ENCODE measurements around the gene F12. TPM values are rescaled to one million over a fixed set of nuclear protein-coding genes. Genes with fewer than 3 reads are reported as not detected.

The F12 gene
- total and polyA plus RNA-seq, 10 donors = 0.60 to 2.3 (median 1.1) TPM

- 81 to 97% (median 83%) methylated on average over 9 to 16 of the region's 16 CpGs for WGBS, 5 donors
- TF ChIP-seq POLR2AphosphoS5 (IDR thresholded peaks at IDR 0.05) = no peak
- no peak for TF ChIP-seq CTCF (IDR thresholded peaks at IDR 0.05 in 8 of 11, conservative IDR thresholded peaks at IDR 0.05 in 3 of 11)
- TF ChIP-seq POLR2A (IDR thresholded peaks at IDR 0.05) = no peak
Measured at GRCh38 chr5:177397875-177398390, 11.4 kb downstream of the F12 start.

DNA sequence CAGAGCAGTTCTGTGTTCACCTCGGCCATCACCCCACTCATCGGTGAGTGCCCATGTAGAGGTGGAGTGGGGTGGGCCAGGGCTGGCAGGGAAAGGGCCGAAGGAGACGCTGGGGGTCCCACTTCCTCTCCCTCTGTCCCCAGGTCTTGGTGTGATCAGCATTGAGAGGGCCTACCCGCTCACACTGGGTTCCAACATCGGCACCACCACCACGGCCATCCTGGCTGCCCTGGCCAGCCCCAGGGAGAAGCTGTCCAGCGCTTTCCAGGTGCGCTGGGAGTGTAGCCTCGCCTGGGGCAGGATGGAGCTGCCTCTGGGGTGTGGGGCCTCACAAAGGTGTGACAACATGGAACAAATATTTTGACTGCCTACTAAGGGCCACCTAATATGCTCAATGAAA lies 12.6 kb downstream of the F12 start:
- Histone ChIP-seq H3K9me3 (no peaks in the 10 kb centered on the region), H3K27me3 (replicated peaks in 1 of 7) (peaks cover 0 to 60% (median 30%) of the 10 kb centered on the region in 7 donors), H3K4me1 (peaks cover 0 to 20% (median 9%) of the 10 kb centered on the region in 6 donors), H3K4me3 (no peak overlapping the region), H3K27ac (no peak overlapping the region), H3K36me3 (no peaks in the 10 kb centered on the region)
- WGBS, 5 donors = 85 to 96% (median 89%) methylated on average over 7 to 10 of the region's 10 CpGs
- intact Hi-C loops (cut with DNase I; ENCODE audit: low total_unique reads) = no loop called here
- TF ChIP-seq POLR2AphosphoS5 (IDR thresholded peaks at IDR 0.05) = no peak
- TF ChIP-seq POLR2A (IDR thresholded peaks at IDR 0.05) = no peak
- no peak for TF ChIP-seq CTCF (IDR thresholded peaks at IDR 0.05 in 8 of 11, conservative IDR thresholded peaks at IDR 0.05 in 3 of 11)
- DNase-seq = no peak

More at GRCh38 chr5:177397875-177398390, 11.4 kb downstream of the F12 start:
- Histone ChIP-seq H3K9me3 (no peaks in the 10 kb centered on the region), H3K27me3 (replicated peaks in 1 of 7) (peaks cover 0 to 71% (median 41%) of the 10 kb centered on the region in 7 donors), H3K27ac (no peak overlapping the region), H3K4me3 (no peak overlapping the region), H3K4me1 (peaks cover 7 to 30% (median 19%) of the 10 kb centered on the region in 6 donors), H3K36me3 (no peaks in the 10 kb centered on the region)
- intact Hi-C loops (cut with DNase I; ENCODE audit: low total_unique reads) = no loop called here
- no peak for DNase-seq

DNA sequence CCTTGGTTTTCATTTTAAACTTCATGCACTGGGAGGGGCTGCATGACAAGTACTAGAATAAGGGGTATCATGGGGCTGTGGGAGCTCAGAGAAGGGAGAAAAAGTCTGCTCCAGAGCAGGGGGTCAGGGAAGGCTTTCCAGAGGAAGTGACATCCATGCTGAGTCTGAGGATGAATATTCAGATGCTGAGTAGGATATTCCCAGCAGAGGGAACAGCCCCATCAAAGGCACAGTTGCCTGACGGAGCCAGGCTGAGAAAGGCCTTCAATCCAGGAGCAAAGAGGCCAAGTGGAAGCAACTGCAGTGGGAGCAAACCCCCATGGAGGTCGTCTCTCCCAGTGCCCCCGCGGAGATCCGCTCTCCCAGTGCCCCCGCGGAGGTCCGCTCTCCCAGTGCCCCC lies 13.3 kb downstream of the F12 start:
- H3K4me3 ChIP-seq = no peak overlapping the region
- TF ChIP-seq POLR2A (IDR thresholded peaks at IDR 0.05) (no peak), CTCF (IDR thresholded peaks at IDR 0.05 in 8 of 11, conservative IDR thresholded peaks at IDR 0.05 in 3 of 11) (no peak), POLR2AphosphoS5 (IDR thresholded peaks at IDR 0.05) (no peak)
- peaks cover 0 to 21% (median 9%) of the 10 kb centered on the region in 6 donors for H3K4me1 ChIP-seq
- intact Hi-C loops (cut with DNase I; ENCODE audit: low total_unique reads) = no loop called here
- 67 to 89% (median 78%) methylated on average over 1 to 8 of the region's 8 CpGs for WGBS, 5 donors
- H3K27me3 ChIP-seq (replicated peaks in 1 of 7) = peaks cover 0 to 53% (median 22%) of the 10 kb centered on the region in 7 donors
- no peak for DNase-seq
- H3K9me3 ChIP-seq = no peaks in the 10 kb centered on the region
- H3K27ac ChIP-seq = no peak overlapping the region
- H3K36me3 ChIP-seq = no peaks in the 10 kb centered on the region

- Histone ChIP-seq H3K27me3 (replicated peaks in 1 of 7) (peaks cover 0 to 40% (median 6%) of the 10 kb centered on the region in 7 donors), H3K27ac (no peak overlapping the region), H3K36me3 (no peaks in the 10 kb centered on the region), H3K4me3 (no peak overlapping the region), H3K4me1 (peaks cover 14 to 33% (median 23%) of the 10 kb centered on the region in 6 donors), H3K9me3 (no peaks in the 10 kb centered on the region)
- 58 to 96% (median 78%) methylated on average over 2 to 5 of the region's 5 CpGs for WGBS, 5 donors
- TF ChIP-seq POLR2A (IDR thresholded peaks at IDR 0.05) = no peak
- TF ChIP-seq CTCF (IDR thresholded peaks at IDR 0.05 in 8 of 11, conservative IDR thresholded peaks at IDR 0.05 in 3 of 11) = no peak
- no peak for TF ChIP-seq POLR2AphosphoS5 (IDR thresholded peaks at IDR 0.05)
- DNase-seq = no peak
- intact Hi-C loops (cut with DNase I; ENCODE audit: low total_unique reads) = loop anchor here (5.0 kb wide), 1 partner anchor 108 kb away; no protein-coding TSS in a partner anchor
Measured at GRCh38 chr5:177393990-177394389, 15.4 kb downstream of the F12 start.
